ENCODE results near the gene FMN1.

DNA sequence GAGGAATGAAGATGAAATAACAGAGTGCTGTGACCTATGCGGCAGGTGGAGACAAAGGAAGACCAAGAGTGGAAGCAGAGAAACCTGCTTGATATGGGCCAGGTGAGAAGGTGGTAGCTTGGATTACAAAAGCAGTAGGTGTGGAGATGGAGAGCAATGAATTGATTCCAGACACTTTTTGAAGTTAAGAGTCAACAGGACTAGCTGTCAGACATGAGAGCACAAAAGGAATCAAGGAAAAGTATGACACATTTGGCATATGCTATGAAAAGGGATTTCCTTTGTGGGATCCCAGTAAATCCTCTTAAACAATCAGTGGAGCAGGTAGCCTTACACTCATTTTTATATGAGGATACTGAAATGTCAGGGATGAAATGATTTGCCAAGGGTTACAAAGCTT is 316.2 kb downstream of the FMN1 start:
- TF ChIP-seq, protein P1, sequence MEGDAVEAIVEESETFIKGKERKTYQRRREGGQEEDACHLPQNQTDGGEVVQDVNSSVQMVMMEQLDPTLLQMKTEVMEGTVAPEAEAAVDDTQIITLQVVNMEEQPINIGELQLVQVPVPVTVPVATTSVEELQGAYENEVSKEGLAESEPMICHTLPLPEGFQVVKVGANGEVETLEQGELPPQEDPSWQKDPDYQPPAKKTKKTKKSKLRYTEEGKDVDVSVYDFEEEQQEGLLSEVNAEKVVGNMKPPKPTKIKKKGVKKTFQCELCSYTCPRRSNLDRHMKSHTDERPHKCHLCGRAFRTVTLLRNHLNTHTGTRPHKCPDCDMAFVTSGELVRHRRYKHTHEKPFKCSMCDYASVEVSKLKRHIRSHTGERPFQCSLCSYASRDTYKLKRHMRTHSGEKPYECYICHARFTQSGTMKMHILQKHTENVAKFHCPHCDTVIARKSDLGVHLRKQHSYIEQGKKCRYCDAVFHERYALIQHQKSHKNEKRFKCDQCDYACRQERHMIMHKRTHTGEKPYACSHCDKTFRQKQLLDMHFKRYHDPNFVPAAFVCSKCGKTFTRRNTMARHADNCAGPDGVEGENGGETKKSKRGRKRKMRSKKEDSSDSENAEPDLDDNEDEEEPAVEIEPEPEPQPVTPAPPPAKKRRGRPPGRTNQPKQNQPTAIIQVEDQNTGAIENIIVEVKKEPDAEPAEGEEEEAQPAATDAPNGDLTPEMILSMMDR (IDR thresholded peaks at IDR 0.05) = no peak
- no peak for TF ChIP-seq POLR2A (IDR thresholded peaks at IDR 0.05)
